ENCODE data around the gene HILPDA. TPM values are rescaled to one million over a fixed set of nuclear protein-coding genes. Genes with fewer than 3 reads are reported as not detected.

HILPDA gene
- total and polyA plus RNA-seq, 9 of the 15 experiments (the other 6 are each of a cell fraction or from before 2014, with no cell fraction given) = 8.3 to 71.8 (median 23.5) TPM

DNA sequence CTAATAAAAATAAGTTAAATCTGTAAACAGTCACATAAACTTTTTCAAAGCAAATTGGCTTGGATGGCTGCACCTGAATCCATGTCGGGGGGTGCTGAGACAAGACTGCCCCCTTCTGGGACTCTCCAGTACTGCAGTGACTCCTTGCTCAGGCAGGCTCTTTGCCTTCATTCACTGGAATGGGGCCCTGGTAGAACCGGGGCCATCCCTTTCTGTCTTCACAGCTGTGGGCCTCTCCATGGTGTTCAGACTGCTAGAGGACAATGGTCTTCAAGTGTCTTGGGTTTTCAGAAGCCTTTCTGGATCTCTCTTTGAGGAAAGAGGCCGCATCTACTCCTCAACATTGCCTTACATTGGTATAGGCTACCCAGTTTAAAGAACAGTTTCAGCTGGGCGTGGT, 29.8 kb upstream of the HILPDA start (continued):
- TF ChIP-seq LARP7 (IDR thresholded peaks at IDR 0.05) (no peak), ZNF174 (CRISPR knock-in tag; IDR thresholded peaks at IDR 0.05) (0 out of 2 replicates have a peak, but pooled peaks have one; percentile 5), KAT2B (IDR thresholded peaks at IDR 0.05; ENCODE audit: low read depth, low read length) (no peak), KLF16 (IDR thresholded peaks at IDR 0.05) (peak; percentile 51; the same call in 1 of the 2 replicates), L3MBTL2 (IDR thresholded peaks at IDR 0.05) (peak; percentile 40; the same call in 1 of the 2 replicates), ZNF830 (CRISPR knock-in tag; IDR thresholded peaks at IDR 0.05) (no peak), KLF10 (CRISPR knock-in tag; IDR thresholded peaks at IDR 0.05) (no peak), EGR1 (conservative IDR thresholded peaks at IDR 0.05) (no peak), MAFF (IDR thresholded peaks at IDR 0.05; ENCODE audit: low read length) (no peak), TRIM28 (IDR thresholded peaks at IDR 0.05) (no peak), SMC3 (conservative IDR thresholded peaks at IDR 0.05; ENCODE audit: insufficient read depth, low read depth, low read length) (peak; percentile 96), CCAR2 (IDR thresholded peaks at IDR 0.05; ENCODE audit: low read depth, low read length) (no peak)
- TF ChIP-seq, protein P1, sequence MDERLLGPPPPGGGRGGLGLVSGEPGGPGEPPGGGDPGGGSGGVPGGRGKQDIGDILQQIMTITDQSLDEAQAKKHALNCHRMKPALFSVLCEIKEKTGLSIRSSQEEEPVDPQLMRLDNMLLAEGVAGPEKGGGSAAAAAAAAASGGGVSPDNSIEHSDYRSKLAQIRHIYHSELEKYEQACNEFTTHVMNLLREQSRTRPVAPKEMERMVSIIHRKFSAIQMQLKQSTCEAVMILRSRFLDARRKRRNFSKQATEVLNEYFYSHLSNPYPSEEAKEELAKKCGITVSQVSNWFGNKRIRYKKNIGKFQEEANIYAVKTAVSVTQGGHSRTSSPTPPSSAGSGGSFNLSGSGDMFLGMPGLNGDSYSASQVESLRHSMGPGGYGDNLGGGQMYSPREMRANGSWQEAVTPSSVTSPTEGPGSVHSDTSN (CRISPR knock-in tag; IDR thresholded peaks at IDR 0.05; ENCODE audit: low read depth) = no peak
- TF ChIP-seq, protein P1 (tag; conservative IDR thresholded peaks at IDR 0.05; ENCODE audit: low read depth) = no peak
- TF ChIP-seq, protein P2, sequence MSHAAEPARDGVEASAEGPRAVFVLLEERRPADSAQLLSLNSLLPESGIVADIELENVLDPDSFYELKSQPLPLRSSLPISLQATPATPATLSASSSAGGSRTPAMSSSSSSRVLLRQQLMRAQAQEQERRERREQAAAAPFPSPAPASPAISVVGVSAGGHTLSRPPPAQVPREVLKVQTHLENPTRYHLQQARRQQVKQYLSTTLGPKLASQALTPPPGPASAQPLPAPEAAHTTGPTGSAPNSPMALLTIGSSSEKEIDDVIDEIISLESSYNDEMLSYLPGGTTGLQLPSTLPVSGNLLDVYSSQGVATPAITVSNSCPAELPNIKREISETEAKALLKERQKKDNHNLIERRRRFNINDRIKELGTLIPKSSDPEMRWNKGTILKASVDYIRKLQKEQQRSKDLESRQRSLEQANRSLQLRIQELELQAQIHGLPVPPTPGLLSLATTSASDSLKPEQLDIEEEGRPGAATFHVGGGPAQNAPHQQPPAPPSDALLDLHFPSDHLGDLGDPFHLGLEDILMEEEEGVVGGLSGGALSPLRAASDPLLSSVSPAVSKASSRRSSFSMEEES (CRISPR knock-in tag; IDR thresholded peaks at IDR 0.05) = no peak
- TF ChIP-seq, protein P3, sequence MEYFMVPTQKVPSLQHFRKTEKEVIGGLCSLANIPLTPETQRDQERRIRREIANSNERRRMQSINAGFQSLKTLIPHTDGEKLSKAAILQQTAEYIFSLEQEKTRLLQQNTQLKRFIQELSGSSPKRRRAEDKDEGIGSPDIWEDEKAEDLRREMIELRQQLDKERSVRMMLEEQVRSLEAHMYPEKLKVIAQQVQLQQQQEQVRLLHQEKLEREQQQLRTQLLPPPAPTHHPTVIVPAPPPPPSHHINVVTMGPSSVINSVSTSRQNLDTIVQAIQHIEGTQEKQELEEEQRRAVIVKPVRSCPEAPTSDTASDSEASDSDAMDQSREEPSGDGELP (CRISPR knock-in tag; IDR thresholded peaks at IDR 0.05; ENCODE audit: borderline replicate concordance) = peak; percentile 46; the same call in 1 of the 2 replicates
- TF ChIP-seq, protein P4, sequence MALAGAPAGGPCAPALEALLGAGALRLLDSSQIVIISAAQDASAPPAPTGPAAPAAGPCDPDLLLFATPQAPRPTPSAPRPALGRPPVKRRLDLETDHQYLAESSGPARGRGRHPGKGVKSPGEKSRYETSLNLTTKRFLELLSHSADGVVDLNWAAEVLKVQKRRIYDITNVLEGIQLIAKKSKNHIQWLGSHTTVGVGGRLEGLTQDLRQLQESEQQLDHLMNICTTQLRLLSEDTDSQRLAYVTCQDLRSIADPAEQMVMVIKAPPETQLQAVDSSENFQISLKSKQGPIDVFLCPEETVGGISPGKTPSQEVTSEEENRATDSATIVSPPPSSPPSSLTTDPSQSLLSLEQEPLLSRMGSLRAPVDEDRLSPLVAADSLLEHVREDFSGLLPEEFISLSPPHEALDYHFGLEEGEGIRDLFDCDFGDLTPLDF (CRISPR knock-in tag; IDR thresholded peaks at IDR 0.05) = peak; percentile 29; the same call in 1 of the 2 replicates

Data from K562 (cell line).